Large intestine (tissue), 12 donors: ENCODE results near the gene CASP12. TPM values are rescaled to one million over a fixed set of nuclear protein-coding genes. Genes with fewer than 3 reads are reported as not detected.
"Not testable (repeated sequence)": the region's sequence is repeated elsewhere in the genome, so short reads cannot be mapped to it uniquely, and the experiment has no call there.

Experiments used
- DNase-seq, 2 donors: peaks; one replicate each; pipeline versions ENCODE4 v3.0.0 to v3.0.0-alpha.2; 2013
- H3K27ac ChIP-seq: one replicate; pipeline ENCODE4 v1.5.1; 2013; ENCODE audit warnings: low read length
- H3K27me3 ChIP-seq: 2 replicates; pipeline ENCODE4 v1.6.1; 2013; ENCODE audit warnings: low read length; ENCODE audit not compliant: control insufficient read depth, insufficient read depth
- H3K36me3 ChIP-seq: 2 replicates; pipeline ENCODE4 v1.6.1; 2013; ENCODE audit warnings: low read length; ENCODE audit not compliant: control insufficient read depth, insufficient read depth
- H3K4me1 ChIP-seq: one replicate; pipeline ENCODE4 v1.6.1; 2013; ENCODE audit warnings: low read length; ENCODE audit not compliant: control insufficient read depth, insufficient read depth
- H3K4me3 ChIP-seq: one replicate; pipeline ENCODE4 v1.5.1; 2013; ENCODE audit warnings: low read length
- H3K9me3 ChIP-seq: one replicate; pipeline ENCODE4 v1.6.1; 2013; ENCODE audit warnings: mild to moderate bottlenecking, low read depth, low read length, moderate library complexity; ENCODE audit not compliant: control insufficient read depth
- WGBS: methylation state at CpG from one replicate; pipeline ENCODE4 v1.1.5; 2013; ENCODE audit warnings: low lambda C conversion rate; ENCODE audit not compliant: insufficient coverage; 5-methylcytosine and 5-hydroxymethylcytosine counted together
- long read RNA-seq, 11 donors: transcript quantifications; one replicate each; lab custom pipeline, GENCODE V29; 2026
- polyA plus RNA-seq: library from polyadenylated mRNA; unstranded; fragments of 120-200 nt; gene quantifications from one replicate; pipeline ENCODE4 v1.2.1, GENCODE V29; 2013

CASP12 gene
- 0.49 TPM for polyA plus RNA-seq
- long read RNA-seq, donor 1, result 0 reads
- long read RNA-seq, donor 2, result 0 reads
- long read RNA-seq, donor 3, result 0 reads
- long read RNA-seq, donor 4, result 0 reads
- long read RNA-seq, donor 5, result 0 reads
- long read RNA-seq, donor 6, result 0 reads
- long read RNA-seq, donor 7, result 0 reads
- long read RNA-seq, donor 8, result 0 reads
- long read RNA-seq, donor 9, result 0 reads
- long read RNA-seq, donor 10, result 0 reads
- long read RNA-seq, donor 11, result 0 reads

- DNase-seq, result peak in 1 of 2 donors; percentile 26
- H3K4me3 ChIP-seq, result no peak within 1 kb of the TSS
- WGBS, result 75% methylated on average over 3 of the region's 9 CpGs
- no peaks in the 10 kb centered on the region for H3K36me3 ChIP-seq
- no peaks in the 10 kb centered on the region for H3K27me3 ChIP-seq
- H3K4me1 ChIP-seq, result no peaks in the 10 kb centered on the region
- peak within 1 kb of the TSS; percentile 22 for H3K27ac ChIP-seq
- H3K9me3 ChIP-seq, result no peaks in the 10 kb centered on the region
These were observed at the start of gene CASP12 for GRCh38 chr11:104897891-104898684. Gene CASP12 (minus strand): TSS chr11:104898460.

GRCh38 chr11:104946907-104947306 lies 48.6 kb upstream of the CASP12 start:
- WGBS, result no CpG with 5 or more reads among the region's 2 CpGs
- peak; percentile 17 to 64 for DNase-seq
- H3K9me3 ChIP-seq, result no peaks in the 10 kb centered on the region
- no peak overlapping the region for H3K4me3 ChIP-seq
- no peaks in the 10 kb centered on the region for H3K4me1 ChIP-seq
- no peaks in the 10 kb centered on the region for H3K27me3 ChIP-seq
- peaks cover 47% of the 10 kb centered on the region for H3K36me3 ChIP-seq
- no peak overlapping the region for H3K27ac ChIP-seq

DNA sequence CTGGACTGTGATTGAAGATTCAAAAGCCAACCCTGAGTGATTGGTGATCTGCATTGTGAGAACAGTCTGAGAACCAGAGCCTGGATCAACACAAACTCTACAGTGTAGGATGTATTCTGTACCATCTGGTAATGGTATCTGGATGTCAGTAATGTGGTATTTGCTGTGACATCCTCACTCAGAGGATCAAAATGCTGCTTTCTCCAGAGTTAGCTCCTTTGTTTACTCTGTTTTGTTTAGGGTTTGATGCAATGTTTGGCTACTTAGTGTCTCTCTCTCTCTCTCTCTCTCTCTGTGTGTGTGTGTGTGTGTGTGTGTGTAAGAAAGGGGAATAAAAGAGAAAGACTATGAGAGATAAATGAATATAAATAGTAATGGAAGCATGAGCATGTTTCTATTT lies 45.8 kb upstream of the CASP12 start:
- Histone ChIP-seq H3K27me3 (no peaks in the 10 kb centered on the region), H3K9me3 (no peaks in the 10 kb centered on the region), H3K36me3 (peaks cover 29% of the 10 kb centered on the region), H3K4me3 (no peak overlapping the region), H3K27ac (no peak overlapping the region), H3K4me1 (no peaks in the 10 kb centered on the region)
- DNase-seq, result no peak

DNA sequence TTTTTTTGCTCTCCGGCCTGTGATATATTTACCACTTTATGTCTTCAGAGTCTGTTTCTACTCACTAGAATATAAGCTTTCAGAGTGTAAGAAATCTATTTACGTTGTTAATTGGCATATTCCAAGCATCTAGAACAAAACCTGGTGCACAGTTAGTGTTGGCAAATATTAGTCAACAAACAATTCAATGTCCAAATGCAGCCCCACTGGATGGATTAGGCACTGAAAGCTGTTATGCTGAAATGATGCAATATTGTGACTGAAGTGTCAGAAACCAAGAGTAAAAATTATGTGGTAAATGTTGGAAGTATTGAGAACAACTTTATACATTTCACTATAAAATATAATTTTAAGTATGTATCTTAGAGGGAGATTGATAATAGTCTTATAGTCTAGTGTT lies 45.3 kb upstream of the CASP12 start:
- H3K4me3 ChIP-seq, result no peak overlapping the region
- H3K36me3 ChIP-seq, result peaks cover 24% of the 10 kb centered on the region
- DNase-seq, result no peak

DNA sequence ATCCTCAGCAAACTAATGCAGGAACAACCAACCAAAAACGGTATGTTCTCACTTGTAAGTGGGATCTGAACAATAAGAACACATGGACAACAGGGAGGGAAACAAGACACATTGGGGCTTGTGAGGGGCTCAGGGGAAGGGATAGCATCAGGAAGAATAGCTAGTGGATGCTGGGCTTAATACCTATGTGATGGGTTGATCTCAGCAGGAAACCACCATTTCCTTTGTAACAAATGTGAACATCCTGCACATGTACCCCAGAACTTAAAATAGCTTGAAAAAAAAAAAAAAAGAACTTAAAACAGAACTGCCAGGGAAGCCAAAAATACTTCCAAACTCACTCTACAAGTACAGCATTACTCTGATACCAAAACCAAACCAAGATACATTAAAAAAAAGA lies 36.3 kb upstream of the CASP12 start:
- H3K27ac ChIP-seq, result no peak overlapping the region
- no peaks in the 10 kb centered on the region for H3K36me3 ChIP-seq
- WGBS, result no CpG with 5 or more reads among the region's 1 CpG
- H3K9me3 ChIP-seq, result no peaks in the 10 kb centered on the region
- no peaks in the 10 kb centered on the region for H3K27me3 ChIP-seq
- H3K4me3 ChIP-seq, result no peak overlapping the region
- H3K4me1 ChIP-seq, result no peaks in the 10 kb centered on the region
- DNase-seq, result no peak

More for the DNA sequence above, 45.3 kb upstream of the CASP12 start:
- no peaks in the 10 kb centered on the region for H3K4me1 ChIP-seq
- H3K27ac ChIP-seq, result no peak overlapping the region
- no peaks in the 10 kb centered on the region for H3K27me3 ChIP-seq
- WGBS, result 0% methylated on average over 1 of the region's 2 CpGs
- H3K9me3 ChIP-seq, result no peaks in the 10 kb centered on the region

GRCh38 chr11:104934073-104934472 lies 35.8 kb upstream of the CASP12 start:
- H3K4me3 ChIP-seq, H3K9me3 ChIP-seq, H3K27ac ChIP-seq, H3K4me1 ChIP-seq, H3K36me3 ChIP-seq, DNase-seq, H3K27me3 ChIP-seq: not testable (repeated sequence)
- WGBS, result no CpG with 5 or more reads among the region's 3 CpGs

GRCh38 chr11:104928811-104929210 lies 30.6 kb upstream of the CASP12 start:
- Histone ChIP-seq H3K4me3 (no peak overlapping the region), H3K27me3 (no peaks in the 10 kb centered on the region)
- DNase-seq, result no peak

GRCh38 chr11:104926771-104927611 lies 28.7 kb upstream of the CASP12 start:
- Histone ChIP-seq H3K4me3 (no peak overlapping the region), H3K4me1 (no peaks in the 10 kb centered on the region), H3K36me3 (no peaks in the 10 kb centered on the region), H3K27ac (no peak overlapping the region), H3K9me3 (no peaks in the 10 kb centered on the region), H3K27me3 (no peaks in the 10 kb centered on the region)
- WGBS, result no CpG with 5 or more reads among the region's 9 CpGs
- no peak for DNase-seq

More at GRCh38 chr11:104928811-104929210, 30.6 kb upstream of the CASP12 start:
- Histone ChIP-seq H3K36me3 (no peaks in the 10 kb centered on the region), H3K27ac (no peak overlapping the region), H3K9me3 (no peaks in the 10 kb centered on the region), H3K4me1 (no peaks in the 10 kb centered on the region)

- no peaks in the 10 kb centered on the region for H3K36me3 ChIP-seq
- H3K27ac ChIP-seq, result no peak overlapping the region
- H3K9me3 ChIP-seq, result no peaks in the 10 kb centered on the region
- DNase-seq, result no peak
- H3K27me3 ChIP-seq, result no peaks in the 10 kb centered on the region
- H3K4me1 ChIP-seq, result no peaks in the 10 kb centered on the region
- no CpG with 5 or more reads among the region's 6 CpGs for WGBS
- no peak overlapping the region for H3K4me3 ChIP-seq
These were observed 27.6 kb upstream of the CASP12 start for GRCh38 chr11:104925850-104926249.

GRCh38 chr11:104918113-104918824 lies 20.0 kb upstream of the CASP12 start:
- peak overlapping the region; percentile 20 for H3K4me3 ChIP-seq
- no peaks in the 10 kb centered on the region for H3K27me3 ChIP-seq
- peak; percentile 12 to 58 for DNase-seq
- no peaks in the 10 kb centered on the region for H3K36me3 ChIP-seq
- H3K4me1 ChIP-seq, result no peaks in the 10 kb centered on the region
- WGBS, result 47% methylated on average over 6 of the region's 6 CpGs
- no peak overlapping the region for H3K27ac ChIP-seq
- H3K9me3 ChIP-seq, result no peaks in the 10 kb centered on the region
